Measurements from ENCODE around the gene PAPOLA.

DNA sequence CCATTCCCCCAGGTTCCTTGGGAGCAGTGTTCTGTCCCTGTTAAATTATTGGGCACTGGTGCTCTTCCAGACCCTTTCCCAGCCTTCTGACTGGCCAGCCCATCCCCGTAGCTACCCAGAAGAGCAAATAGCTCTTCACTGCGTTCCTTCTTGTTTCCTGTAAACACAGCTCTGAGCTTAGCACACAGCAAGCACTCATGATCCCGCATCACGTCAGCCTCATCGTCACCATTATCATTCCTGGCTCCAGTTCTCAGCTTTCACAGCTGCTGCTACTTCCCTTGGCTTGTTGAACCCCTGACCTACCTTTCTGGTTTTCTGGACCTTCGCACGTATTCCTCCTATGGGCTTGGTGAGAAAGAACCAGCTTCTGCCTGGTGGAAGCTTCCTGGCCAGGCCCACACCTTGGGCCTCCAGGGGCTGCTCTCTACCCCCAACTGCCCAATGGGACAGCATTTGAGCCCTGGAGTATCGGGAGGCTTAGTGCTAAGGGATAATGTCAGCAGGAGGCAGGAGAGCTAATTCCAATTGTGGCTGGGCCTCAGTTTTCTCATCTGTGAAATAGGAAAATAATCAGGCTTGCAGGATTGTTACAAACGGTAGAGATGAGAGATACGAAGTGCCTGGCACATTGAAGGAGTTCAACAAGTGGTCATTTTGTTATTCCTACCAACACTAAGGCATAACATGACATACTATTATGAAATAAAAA is 22.6 kb upstream of the PAPOLA start:
- TF ChIP-seq, protein P1, sequence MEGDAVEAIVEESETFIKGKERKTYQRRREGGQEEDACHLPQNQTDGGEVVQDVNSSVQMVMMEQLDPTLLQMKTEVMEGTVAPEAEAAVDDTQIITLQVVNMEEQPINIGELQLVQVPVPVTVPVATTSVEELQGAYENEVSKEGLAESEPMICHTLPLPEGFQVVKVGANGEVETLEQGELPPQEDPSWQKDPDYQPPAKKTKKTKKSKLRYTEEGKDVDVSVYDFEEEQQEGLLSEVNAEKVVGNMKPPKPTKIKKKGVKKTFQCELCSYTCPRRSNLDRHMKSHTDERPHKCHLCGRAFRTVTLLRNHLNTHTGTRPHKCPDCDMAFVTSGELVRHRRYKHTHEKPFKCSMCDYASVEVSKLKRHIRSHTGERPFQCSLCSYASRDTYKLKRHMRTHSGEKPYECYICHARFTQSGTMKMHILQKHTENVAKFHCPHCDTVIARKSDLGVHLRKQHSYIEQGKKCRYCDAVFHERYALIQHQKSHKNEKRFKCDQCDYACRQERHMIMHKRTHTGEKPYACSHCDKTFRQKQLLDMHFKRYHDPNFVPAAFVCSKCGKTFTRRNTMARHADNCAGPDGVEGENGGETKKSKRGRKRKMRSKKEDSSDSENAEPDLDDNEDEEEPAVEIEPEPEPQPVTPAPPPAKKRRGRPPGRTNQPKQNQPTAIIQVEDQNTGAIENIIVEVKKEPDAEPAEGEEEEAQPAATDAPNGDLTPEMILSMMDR (IDR thresholded peaks at IDR 0.05), result no peak
- TF ChIP-seq POLR2AphosphoS5 (IDR thresholded peaks at IDR 0.05), result no peak

All from suprapubic skin (tissue), 3 donors.